Transverse colon (tissue), 4 donors: ENCODE results near the gene SHC3.

Experiments
- EP300 ChIP-seq: sonication (generic); formaldehyde crosslinking; IDR thresholded peaks from one replicate; pipeline ENCODE4 v1.6.1; 2017; ENCODE audit warnings: antibody characterized with exemption, low read depth
- POLR2A ChIP-seq: fragments of 450-650 bp; IDR thresholded peaks from one replicate; pipeline ENCODE4 v1.6.1; 2016; ENCODE audit warnings: antibody characterized with exemption, mild to moderate bottlenecking, moderate library complexity
- POLR2AphosphoS5 ChIP-seq, 3 donors: sonication (generic); formaldehyde crosslinking; IDR thresholded peaks; one replicate each; pipeline ENCODE4 v1.6.1; 2016; ENCODE audit warnings: antibody characterized with exemption in 3 of 3
- TF ChIP-seq, protein P1 (sequence below), 5 experiments: fragments of 200-600 bp in 3 of 5; fragments of 450-650 bp in 2 of 5; sonication (generic) in 3 of 5; IDR thresholded peaks; 1 replicate in 2 of 5; 2 replicates in 3 of 5; pipeline ENCODE4 v1.5.1; 2016 to 2017; ENCODE audit warnings: antibody characterized with exemption in 5 of 5, inconsistent platforms in 3 of 5, mild to moderate bottlenecking in 2 of 5, moderate library complexity in 1 of 5

DNA sequence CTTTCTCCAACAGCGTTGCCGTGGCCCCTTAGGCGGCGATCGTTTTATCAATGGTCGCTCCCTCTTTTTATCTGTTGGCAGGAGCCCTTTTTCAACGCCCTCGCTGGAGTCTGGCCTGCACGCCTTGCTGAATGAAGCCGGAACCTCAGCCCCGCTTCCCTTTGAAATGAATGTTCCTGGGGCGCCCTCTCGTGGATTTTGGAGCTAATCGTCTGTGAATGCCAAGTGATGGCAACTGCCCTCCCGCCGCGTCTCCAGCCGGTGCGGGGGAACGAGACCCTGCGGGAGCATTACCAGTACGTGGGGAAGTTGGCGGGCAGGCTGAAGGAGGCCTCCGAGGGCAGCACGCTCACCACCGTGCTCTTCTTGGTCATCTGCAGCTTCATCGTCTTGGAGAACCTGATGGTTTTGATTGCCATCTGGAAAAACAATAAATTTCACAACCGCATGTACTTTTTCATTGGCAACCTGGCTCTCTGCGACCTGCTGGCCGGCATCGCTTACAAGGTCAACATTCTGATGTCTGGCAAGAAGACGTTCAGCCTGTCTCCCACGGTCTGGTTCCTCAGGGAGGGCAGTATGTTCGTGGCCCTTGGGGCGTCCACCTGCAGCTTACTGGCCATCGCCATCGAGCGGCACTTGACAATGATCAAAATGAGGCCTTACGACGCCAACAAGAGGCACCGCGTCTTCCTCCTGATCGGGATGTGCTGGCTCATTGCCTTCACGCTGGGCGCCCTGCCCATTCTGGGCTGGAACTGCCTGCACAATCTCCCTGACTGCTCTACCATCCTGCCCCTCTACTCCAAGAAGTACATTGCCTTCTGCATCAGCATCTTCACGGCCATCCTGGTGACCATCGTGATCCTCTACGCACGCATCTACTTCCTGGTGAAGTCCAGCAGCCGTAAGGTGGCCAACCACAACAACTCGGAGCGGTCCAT is 177.4 kb downstream of the SHC3 start:
- TF ChIP-seq, protein P1, sequence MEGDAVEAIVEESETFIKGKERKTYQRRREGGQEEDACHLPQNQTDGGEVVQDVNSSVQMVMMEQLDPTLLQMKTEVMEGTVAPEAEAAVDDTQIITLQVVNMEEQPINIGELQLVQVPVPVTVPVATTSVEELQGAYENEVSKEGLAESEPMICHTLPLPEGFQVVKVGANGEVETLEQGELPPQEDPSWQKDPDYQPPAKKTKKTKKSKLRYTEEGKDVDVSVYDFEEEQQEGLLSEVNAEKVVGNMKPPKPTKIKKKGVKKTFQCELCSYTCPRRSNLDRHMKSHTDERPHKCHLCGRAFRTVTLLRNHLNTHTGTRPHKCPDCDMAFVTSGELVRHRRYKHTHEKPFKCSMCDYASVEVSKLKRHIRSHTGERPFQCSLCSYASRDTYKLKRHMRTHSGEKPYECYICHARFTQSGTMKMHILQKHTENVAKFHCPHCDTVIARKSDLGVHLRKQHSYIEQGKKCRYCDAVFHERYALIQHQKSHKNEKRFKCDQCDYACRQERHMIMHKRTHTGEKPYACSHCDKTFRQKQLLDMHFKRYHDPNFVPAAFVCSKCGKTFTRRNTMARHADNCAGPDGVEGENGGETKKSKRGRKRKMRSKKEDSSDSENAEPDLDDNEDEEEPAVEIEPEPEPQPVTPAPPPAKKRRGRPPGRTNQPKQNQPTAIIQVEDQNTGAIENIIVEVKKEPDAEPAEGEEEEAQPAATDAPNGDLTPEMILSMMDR (IDR thresholded peaks at IDR 0.05), result peak; percentile 67 to 79 (median 74)
- no peak for TF ChIP-seq POLR2A
- TF ChIP-seq EP300, result no peak
- no peak for TF ChIP-seq POLR2AphosphoS5 (IDR thresholded peaks at IDR 0.05)
